H1 (cell line): ENCODE measurements around the gene MSANTD4. TPM values are rescaled to one million over a fixed set of nuclear protein-coding genes. Genes with fewer than 3 reads are reported as not detected.

ENCODE experiments used
- CTCF ChIA-PET: fragments of 300-600 bp; sonication (Branson Sonifier 250); formaldehyde crosslinking; loops from one replicate; lab custom pipeline; 2021; ENCODE audit not compliant: partially characterized antibody; lab: Charles Lee
- POLR2A ChIA-PET: fragments of 300-600 bp; sonication (Branson Sonifier 250); formaldehyde crosslinking; loops from one replicate; lab custom pipeline; 2021; ENCODE audit warnings: inconsistent platforms; ENCODE audit not compliant: partially characterized antibody; lab: Charles Lee
- DNase-seq, 2 experiments: peaks; one replicate each; pipeline versions ENCODE4 v3.0.0 to v3.0.0-alpha.2; 2010 to 2022; ENCODE audit warnings: low spot score in 2 of 2, low read depth in 1 of 2, mixed read lengths in 1 of 2
- FAIRE-seq: peaks from 2 replicates; lab custom pipeline; 2011; peaks lifted over from hg19 to GRCh38; lab: Jason Lieb, UNC
- H2AFZ ChIP-seq: 2 replicates; pipeline ENCODE4 v1.8.1; 2012; ENCODE audit warnings: low read length, inconsistent platforms
- H2AK5ac ChIP-seq: 2 replicates; pipeline ENCODE4 v1.6.1; 2013; ENCODE audit warnings: low read depth, low read length
- H2BK120ac ChIP-seq: replicated peaks from 2 replicates; pipeline ENCODE3; 2013; ENCODE audit warnings: low read depth, low read length, inconsistent platforms
- H2BK12ac ChIP-seq: 2 replicates; pipeline ENCODE4 v1.6.1; 2013; ENCODE audit warnings: low read depth, low read length
- H2BK15ac ChIP-seq: 2 replicates; pipeline ENCODE4 v1.6.1; 2013; ENCODE audit warnings: low read length
- H2BK20ac ChIP-seq: 2 replicates; pipeline ENCODE4 v1.6.1; 2013; ENCODE audit warnings: low read length
- H2BK5ac ChIP-seq: 2 replicates; pipeline ENCODE4 v1.6.1; 2013; ENCODE audit warnings: low read depth, low read length
- H3K14ac ChIP-seq: 2 replicates; pipeline ENCODE4 v1.6.1; 2013; ENCODE audit warnings: inconsistent platforms; ENCODE audit not compliant: insufficient read length
- H3K18ac ChIP-seq: 2 replicates; pipeline ENCODE4 v1.6.1; 2013; ENCODE audit warnings: low read length; ENCODE audit errors: extremely low read depth
- H3K23ac ChIP-seq: 2 replicates; pipeline ENCODE4 v1.6.1; 2013; ENCODE audit warnings: inconsistent platforms; ENCODE audit not compliant: insufficient read length
- H3K23me2 ChIP-seq: 2 replicates; pipeline ENCODE4 v1.6.1; 2013; ENCODE audit warnings: low read depth, low read length
- H3K27ac ChIP-seq: 2 replicates; pipeline ENCODE4 v1.6.1; 2011; ENCODE audit warnings: low read depth, low read length, inconsistent platforms
- H3K27me3 ChIP-seq, 4 experiments: replicated peaks in 1 of 4; 1 replicate in 1 of 4; 2 replicates in 3 of 4; pipeline versions ENCODE4 v1.6.1 to v1.8.1; 2011 to 2013; ENCODE audit warnings: low read length in 3 of 4, mild to moderate bottlenecking in 3 of 4, inconsistent platforms in 2 of 4, mixed read lengths in 2 of 4, moderate library complexity in 1 of 4; ENCODE audit not compliant: control insufficient read depth in 3 of 4, insufficient read depth in 3 of 4; ENCODE audit errors: extremely low read depth in 1 of 4
- H3K36me3 ChIP-seq, 4 experiments: 2 replicates each; pipeline versions ENCODE4 v1.6.1 to v1.8.1; 2011 to 2013; ENCODE audit warnings: mild to moderate bottlenecking in 4 of 4, low read length in 3 of 4, moderate library complexity in 2 of 4, control low read depth in 1 of 4, inconsistent platforms in 1 of 4; ENCODE audit not compliant: insufficient read depth in 4 of 4, control insufficient read depth in 2 of 4
- H3K4ac ChIP-seq: replicated peaks from 2 replicates; pipeline ENCODE3; 2013; ENCODE audit warnings: low read length, low read depth, mixed read lengths, inconsistent platforms; ENCODE audit not compliant: insufficient read length
- H3K4me1 ChIP-seq, 4 experiments: replicated peaks in 1 of 4; 1 replicate in 1 of 4; 2 replicates in 3 of 4; pipeline versions ENCODE4 v1.6.1 to v1.8.1; 2011 to 2013; ENCODE audit warnings: low read length in 3 of 4, inconsistent platforms in 2 of 4, mixed read lengths in 1 of 4; ENCODE audit not compliant: insufficient read depth in 4 of 4, control insufficient read depth in 3 of 4
- H3K4me2 ChIP-seq, 2 experiments: 2 replicates each; pipeline versions ENCODE4 v1.6.1 to v1.8.1; 2011 to 2013; ENCODE audit warnings: low read depth in 2 of 2, low read length in 2 of 2, control low read depth in 1 of 2, inconsistent platforms in 1 of 2, mild to moderate bottlenecking in 1 of 2; ENCODE audit not compliant: insufficient read depth in 1 of 2
- H3K4me3 ChIP-seq, 4 experiments: fragments of 200-600, 300-600 bp in 1 of 4; sonication (generic), shearing (Covaris generic), sonication (Bioruptor Twin) in 1 of 4; 2 replicates each; pipeline versions ENCODE4 v1.5.1 to v1.8.1; 2011 to 2016; ENCODE audit warnings: low read length in 4 of 4, low read depth in 3 of 4, control low read depth in 2 of 4, inconsistent platforms in 2 of 4, mild to moderate bottlenecking in 2 of 4, mixed read lengths in 1 of 4, moderate library complexity in 1 of 4; ENCODE audit not compliant: insufficient read depth in 2 of 4; ENCODE audit errors: extremely low read depth in 1 of 4
- H3K56ac ChIP-seq: replicated peaks from 2 replicates; pipeline ENCODE3; 2013; ENCODE audit warnings: low read depth, mild to moderate bottlenecking, mixed read lengths, low read length, inconsistent platforms; ENCODE audit not compliant: insufficient read length
- H3K79me1 ChIP-seq: 2 replicates; pipeline ENCODE4 v1.6.1; 2013; ENCODE audit warnings: low read depth, low read length, control low read depth
- H3K79me2 ChIP-seq, 2 experiments: 2 replicates each; pipeline versions ENCODE4 v1.6.1 to v1.8.1; 2012 to 2013; ENCODE audit warnings: low read length in 2 of 2, mild to moderate bottlenecking in 2 of 2, inconsistent platforms in 1 of 2; ENCODE audit not compliant: insufficient read depth in 2 of 2, control insufficient read depth in 1 of 2
- H3K9ac ChIP-seq, 4 experiments: replicated peaks in 1 of 4; 1 replicate in 1 of 4; 2 replicates in 3 of 4; pipeline versions ENCODE4 v1.6.1 to v1.8.1; 2011 to 2013; ENCODE audit warnings: low read depth in 3 of 4, low read length in 3 of 4, control low read depth in 2 of 4, mild to moderate bottlenecking in 2 of 4, moderate library complexity in 2 of 4, inconsistent platforms in 1 of 4; ENCODE audit errors: extremely low read depth in 1 of 4
- H3K9me3 ChIP-seq, 2 experiments: 2 replicates each; pipeline versions ENCODE4 v1.6.1 to v1.8.1; 2012 to 2013; ENCODE audit warnings: mild to moderate bottlenecking in 2 of 2, moderate library complexity in 2 of 2, control low read depth in 1 of 2, inconsistent platforms in 1 of 2, low read depth in 1 of 2, low read length in 1 of 2, mixed read lengths in 1 of 2; ENCODE audit not compliant: insufficient read depth in 2 of 2
- H4K20me1 ChIP-seq, 2 experiments: replicated peaks in 1 of 2; 2 replicates each; pipeline versions ENCODE3 to v1.8.1; 2011 to 2013; ENCODE audit warnings: inconsistent platforms in 2 of 2, low read length in 2 of 2, mild to moderate bottlenecking in 1 of 2; ENCODE audit not compliant: insufficient read depth in 2 of 2, control insufficient read depth in 1 of 2
- H4K5ac ChIP-seq: 2 replicates; pipeline ENCODE4 v1.6.1; 2013; ENCODE audit warnings: low read length, low read depth, mixed read lengths, inconsistent platforms; ENCODE audit not compliant: insufficient read length
- H4K8ac ChIP-seq: 2 replicates; pipeline ENCODE4 v1.8.0; 2013; ENCODE audit warnings: mild to moderate bottlenecking, moderate library complexity, low read length, inconsistent platforms; ENCODE audit not compliant: insufficient read depth; ENCODE audit errors: extremely low read depth
- H4K91ac ChIP-seq: replicated peaks from 2 replicates; pipeline ENCODE3; 2013; ENCODE audit warnings: low read length, mixed read lengths, inconsistent platforms; ENCODE audit not compliant: insufficient read length
- BACH1 ChIP-seq: IDR thresholded peaks from 2 replicates; pipeline ENCODE4 v1.6.1; 2012; ENCODE audit warnings: low read length, improper control_type of control experiment
- CEBPB ChIP-seq: IDR thresholded peaks from 2 replicates; pipeline ENCODE4 v1.6.1; 2012; ENCODE audit warnings: low read depth, low read length
- EGR1 ChIP-seq: IDR thresholded peaks from 2 replicates; pipeline ENCODE4 v1.6.1; 2011; ENCODE audit warnings: low read depth, low read length, borderline replicate concordance
- HDAC2 ChIP-seq, 2 experiments: fragments of 300-600 bp in 1 of 2; sonication (generic) in 1 of 2; IDR thresholded peaks; 2 replicates each; pipeline ENCODE4 v1.6.1; 2011 to 2012; ENCODE audit warnings: low read depth in 2 of 2, low read length in 2 of 2, mild to moderate bottlenecking in 2 of 2, moderate library complexity in 2 of 2, borderline replicate concordance in 1 of 2, inconsistent platforms in 1 of 2
- MAFK ChIP-seq: IDR thresholded peaks from 2 replicates; pipeline ENCODE4 v1.6.1; 2012; ENCODE audit warnings: low read depth, mild to moderate bottlenecking, improper control_type of control experiment, low read length
- RAD21 ChIP-seq, 2 experiments: IDR thresholded peaks in 1 of 2; conservative IDR thresholded peaks in 1 of 2; 2 replicates each; pipeline ENCODE4 v1.6.1; 2011; ENCODE audit warnings: low read depth in 2 of 2, low read length in 2 of 2, improper control_type of control experiment in 1 of 2, inconsistent platforms in 1 of 2, mild to moderate bottlenecking in 1 of 2, moderate library complexity in 1 of 2
- RFX5 ChIP-seq: IDR thresholded peaks from 2 replicates; pipeline ENCODE4 v1.6.1; 2011; ENCODE audit warnings: low read depth, low read length, improper control_type of control experiment, borderline replicate concordance
- SP2 ChIP-seq: IDR thresholded peaks from 2 replicates; pipeline ENCODE4 v1.6.1; 2012; ENCODE audit warnings: mild to moderate bottlenecking, low read length, inconsistent platforms
- SP4 ChIP-seq: IDR thresholded peaks from 2 replicates; pipeline ENCODE4 v1.6.1; 2012; ENCODE audit warnings: low read length, inconsistent platforms
- WGBS, 2 experiments: shearing (Covaris generic) in 1 of 2; methylation state at CpG; one replicate each; pipeline versions ENCODE4 v1.1.6 to v1.1.7; 2013 to 2015; ENCODE audit warnings: low lambda C conversion rate in 2 of 2, mixed read lengths in 2 of 2, inconsistent platforms in 1 of 2, low coverage in 1 of 2, missing lambda C conversion rate in 1 of 2; ENCODE audit not compliant: insufficient replicate concordance in 2 of 2, insufficient coverage in 1 of 2, insufficient read length in 1 of 2; ENCODE audit errors: extremely low coverage in 1 of 2, missing lambda C conversion rate in 1 of 2; 5-methylcytosine and 5-hydroxymethylcytosine counted together
- polyA plus RNA-seq, 7 experiments: library from polyadenylated mRNA; depleted of rRNA in 3 of 7; stranded (reverse) in 5 of 7; unstranded in 2 of 7; fragments of >200 nt in 5 of 7; fragments of 200-250 nt in 2 of 7; gene quantifications; 1 replicate in 5 of 7; 2 replicates in 1 of 7; 4 replicates in 1 of 7; pipeline versions ENCODE4 v1.2.1 to v1.2.3, GENCODE V29; 2011 to 2013; ENCODE audit warnings: missing spikeins in 2 of 7, mixed read lengths in 2 of 7
- total RNA-seq: library from RNA; stranded (reverse); fragmentation: NEBNext Ultra II Directional; extraction: Animal tissue kit (Norgen Biotek cat#: 25700); gene quantifications from 2 replicates; pipeline ENCODE4 v1.2.1, GENCODE V29; 2021
- TF ChIP-seq, protein P1 (sequence below): IDR thresholded peaks from 2 replicates; pipeline ENCODE4 v1.6.1; 2011; ENCODE audit warnings: low read length, improper control_type of control experiment

MSANTD4 gene
- total and polyA plus RNA-seq, 2 of the 8 experiments (the other 6 are each of a cell fraction or from before 2014, with no cell fraction given) = 5.1 to 21.9 TPM

DNA sequence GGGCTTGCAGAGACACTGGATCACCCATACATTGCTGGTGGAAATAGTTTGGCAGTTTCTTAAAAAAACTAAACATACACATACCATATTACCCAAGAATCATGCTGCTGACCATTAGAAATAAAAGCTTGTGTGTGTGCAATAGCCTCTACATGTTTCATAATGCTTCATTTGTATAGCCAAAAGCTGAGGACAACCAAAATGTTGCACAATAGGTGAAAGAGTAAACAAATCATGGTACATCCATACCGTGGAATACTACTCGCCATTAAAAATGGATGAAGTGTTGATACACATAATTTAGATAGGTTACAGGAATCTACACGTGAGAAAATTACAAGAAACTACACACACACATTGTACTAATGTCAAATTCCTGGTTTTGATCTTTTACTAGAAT is 48.6 kb upstream of the MSANTD4 start:
- H2BK5ac ChIP-seq = no peak overlapping the region
- H2BK12ac ChIP-seq = no peak overlapping the region
- H4K20me1 ChIP-seq = no peaks in the 10 kb centered on the region
- H3K14ac ChIP-seq = no peak overlapping the region
- no peak overlapping the region for H4K91ac ChIP-seq
- no peak overlapping the region for H3K9ac ChIP-seq
- H3K27me3 ChIP-seq = no peaks in the 10 kb centered on the region
- H3K23me2 ChIP-seq = no peaks in the 10 kb centered on the region
- no peak overlapping the region for H2AFZ ChIP-seq
- FAIRE-seq (no peak), DNase-seq (no peak)
- H4K5ac ChIP-seq = no peak overlapping the region
- H2BK20ac ChIP-seq = no peak overlapping the region
- 82% methylated on average over 3 of the region's 3 CpGs; no CpG with 5 or more reads in 1 of the 2 experiments for WGBS, 2 experiments
- ChIA-PET POLR2A (no interaction called here), CTCF (interaction anchor here (0.8 kb wide), 1 partner anchor 17 kb away, joined by 3 read pairs; no protein-coding TSS in a partner anchor)
- H3K79me1 ChIP-seq = no peaks in the 10 kb centered on the region
- H3K4me1 ChIP-seq = peaks cover 0 to under 1% (median 0%) of the 10 kb centered on the region in 4 experiments; a peak in 1 of 7 replicates
- no peak overlapping the region for H3K56ac ChIP-seq
- H3K9me3 ChIP-seq = no peaks in the 10 kb centered on the region
- no peaks in the 10 kb centered on the region; a peak in 1 of 4 replicates for H3K79me2 ChIP-seq
- no peak overlapping the region for H4K8ac ChIP-seq
- H3K4ac ChIP-seq = no peak overlapping the region
- H2BK120ac ChIP-seq = no peak overlapping the region
- H3K4me3 ChIP-seq = no peak overlapping the region
- H3K27ac ChIP-seq = no peak overlapping the region
- H3K23ac ChIP-seq = no peak overlapping the region
- no peak overlapping the region for H2BK15ac ChIP-seq
- H3K4me2 ChIP-seq = no peak overlapping the region
- no peak overlapping the region for H3K18ac ChIP-seq
- no peaks in the 10 kb centered on the region for H3K36me3 ChIP-seq
- H2AK5ac ChIP-seq = no peak overlapping the region
- TF ChIP-seq SP2 (no peak), EGR1 (no peak), HDAC2 (IDR thresholded peaks at IDR 0.05; ENCODE audit: borderline replicate concordance in 1 of 2, low read depth in 2 of 2, low read length in 2 of 2) (no peak), RFX5 (no peak), RAD21 (IDR thresholded peaks at IDR 0.05 in 1 of 2, conservative IDR thresholded peaks at IDR 0.05 in 1 of 2; ENCODE audit: low read depth in 2 of 2, low read length in 2 of 2) (no peak), SP4 (no peak), MAFK (no peak), CEBPB (no peak; the same call in 1 of the 2 replicates), BACH1 (no peak)
- TF ChIP-seq, protein P1, sequence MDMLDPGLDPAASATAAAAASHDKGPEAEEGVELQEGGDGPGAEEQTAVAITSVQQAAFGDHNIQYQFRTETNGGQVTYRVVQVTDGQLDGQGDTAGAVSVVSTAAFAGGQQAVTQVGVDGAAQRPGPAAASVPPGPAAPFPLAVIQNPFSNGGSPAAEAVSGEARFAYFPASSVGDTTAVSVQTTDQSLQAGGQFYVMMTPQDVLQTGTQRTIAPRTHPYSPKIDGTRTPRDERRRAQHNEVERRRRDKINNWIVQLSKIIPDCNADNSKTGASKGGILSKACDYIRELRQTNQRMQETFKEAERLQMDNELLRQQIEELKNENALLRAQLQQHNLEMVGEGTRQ = no peak
